PC-9 (cell line): ENCODE data around the gene GIMAP5.

Experiments used
- EZH2 ChIP-seq: fragments of 200-600 bp; sonication (generic); IDR thresholded peaks from 2 replicates; pipeline ENCODE4 v1.8.0; 2017; ENCODE audit warnings: antibody characterized with exemption, low read depth
- TF ChIP-seq, protein P1 (sequence below): fragments of 200-600 bp; sonication (generic); conservative IDR thresholded peaks from 2 replicates; pipeline ENCODE4 v1.6.1; 2017; ENCODE audit warnings: mixed run types, antibody characterized with exemption, mild to moderate bottlenecking, moderate library complexity

DNA sequence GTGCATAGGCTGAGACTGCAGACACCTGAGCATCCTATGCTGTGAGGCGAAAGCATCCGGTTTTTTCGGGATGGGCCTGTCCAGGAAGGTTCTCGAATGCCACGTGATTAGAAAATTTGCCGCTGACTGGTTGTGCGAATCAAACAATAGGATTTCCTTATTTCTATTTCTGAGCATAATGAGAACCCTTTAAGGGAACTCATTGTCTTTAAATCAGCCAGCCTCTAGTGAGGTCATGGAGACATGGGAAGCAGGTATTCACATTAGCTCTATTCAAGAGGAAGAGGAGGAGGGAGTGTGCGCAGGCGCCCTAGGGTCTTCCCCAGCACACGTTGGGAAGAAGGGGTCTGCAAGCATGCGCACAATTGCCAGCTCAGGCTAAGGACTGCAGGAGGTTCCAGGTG lies 15.2 kb upstream of the GIMAP5 start:
- TF ChIP-seq, protein P1, sequence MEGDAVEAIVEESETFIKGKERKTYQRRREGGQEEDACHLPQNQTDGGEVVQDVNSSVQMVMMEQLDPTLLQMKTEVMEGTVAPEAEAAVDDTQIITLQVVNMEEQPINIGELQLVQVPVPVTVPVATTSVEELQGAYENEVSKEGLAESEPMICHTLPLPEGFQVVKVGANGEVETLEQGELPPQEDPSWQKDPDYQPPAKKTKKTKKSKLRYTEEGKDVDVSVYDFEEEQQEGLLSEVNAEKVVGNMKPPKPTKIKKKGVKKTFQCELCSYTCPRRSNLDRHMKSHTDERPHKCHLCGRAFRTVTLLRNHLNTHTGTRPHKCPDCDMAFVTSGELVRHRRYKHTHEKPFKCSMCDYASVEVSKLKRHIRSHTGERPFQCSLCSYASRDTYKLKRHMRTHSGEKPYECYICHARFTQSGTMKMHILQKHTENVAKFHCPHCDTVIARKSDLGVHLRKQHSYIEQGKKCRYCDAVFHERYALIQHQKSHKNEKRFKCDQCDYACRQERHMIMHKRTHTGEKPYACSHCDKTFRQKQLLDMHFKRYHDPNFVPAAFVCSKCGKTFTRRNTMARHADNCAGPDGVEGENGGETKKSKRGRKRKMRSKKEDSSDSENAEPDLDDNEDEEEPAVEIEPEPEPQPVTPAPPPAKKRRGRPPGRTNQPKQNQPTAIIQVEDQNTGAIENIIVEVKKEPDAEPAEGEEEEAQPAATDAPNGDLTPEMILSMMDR: no peak
- TF ChIP-seq EZH2: no peak
